HCT116 (cell line): ENCODE results near the gene PAGR1.

Source experiments
- CTCF ChIP-seq, 3 experiments: fragments of 200-600 bp in 1 of 3; sonication (generic) in 1 of 3; IDR thresholded peaks in 2 of 3; conservative IDR thresholded peaks in 1 of 3; 2 replicates each; pipeline ENCODE4 v1.5.1; 2012 to 2017; ENCODE audit warnings: low read depth in 2 of 3, low read length in 2 of 3, antibody characterized with exemption in 1 of 3, borderline replicate concordance in 1 of 3, control low read depth in 1 of 3, mild to moderate bottlenecking in 1 of 3, mixed read lengths in 1 of 3, mixed run types in 1 of 3, moderate library complexity in 1 of 3; ENCODE audit not compliant: insufficient read depth in 1 of 3
- EZH2phosphoT487 ChIP-seq: fragments of 200-600 bp; IDR thresholded peaks from 2 replicates; pipeline ENCODE4 v1.6.1; 2018; ENCODE audit warnings: antibody characterized with exemption, borderline replicate concordance
- POLR2A ChIP-seq: IDR thresholded peaks from 2 replicates; pipeline ENCODE4 v1.7.0; 2011; ENCODE audit warnings: borderline replicate concordance; ENCODE audit not compliant: insufficient read depth, insufficient read length; ENCODE audit errors: extremely low read depth
- POLR2AphosphoS5 ChIP-seq: IDR thresholded peaks from 2 replicates; pipeline ENCODE4 v1.6.1; 2011; ENCODE audit warnings: mild to moderate bottlenecking, low read depth, low read length, moderate library complexity
- RAD21 ChIP-seq: IDR thresholded peaks from 2 replicates; pipeline ENCODE4 v1.6.1; 2012; ENCODE audit warnings: low read depth, mild to moderate bottlenecking
- SIN3A ChIP-seq: IDR thresholded peaks from 2 replicates; pipeline ENCODE4 v1.6.1; 2012; ENCODE audit warnings: low read depth
- SRF ChIP-seq: IDR thresholded peaks from 2 replicates; pipeline ENCODE4 v1.6.1; 2012; ENCODE audit warnings: low read depth

DNA sequence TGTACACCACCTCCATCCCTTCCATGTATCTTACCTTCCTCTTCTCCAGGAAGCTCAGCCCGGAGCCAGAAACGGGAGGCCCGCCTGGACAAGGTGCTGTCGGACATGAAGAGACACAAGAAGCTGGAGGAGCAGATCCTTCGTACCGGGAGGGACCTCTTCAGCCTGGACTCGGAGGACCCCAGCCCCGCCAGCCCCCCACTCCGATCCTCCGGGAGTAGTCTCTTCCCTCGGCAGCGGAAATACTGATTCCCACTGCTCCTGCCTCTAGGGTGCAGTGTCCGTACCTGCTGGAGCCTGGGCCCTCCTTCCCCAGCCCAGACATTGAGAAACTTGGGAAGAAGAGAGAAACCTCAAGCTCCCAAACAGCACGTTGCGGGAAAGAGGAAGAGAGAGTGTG lies 3.6 kb downstream of the PAGR1 start:
- no peak for TF ChIP-seq RAD21
- no peak for TF ChIP-seq POLR2AphosphoS5
- TF ChIP-seq CTCF (IDR thresholded peaks at IDR 0.05 in 2 of 3, conservative IDR thresholded peaks at IDR 0.05 in 1 of 3; ENCODE audit: borderline replicate concordance in 1 of 3, insufficient read depth in 1 of 3, low read depth in 2 of 3, low read length in 2 of 3), result peak in 2 of 3 experiments; percentile 53 to 59; a peak in 4 of 6 replicates
- no peak for TF ChIP-seq EZH2phosphoT487
- TF ChIP-seq SIN3A, result no peak
- TF ChIP-seq SRF, result no peak
- TF ChIP-seq POLR2A, result no peak
